GM19193 (cell line): Measurements from ENCODE around the gene FGF14.

Experiments used
- POLR2A ChIP-seq: IDR thresholded peaks from 4 replicates; pipeline ENCODE4 v1.6.1; 2011; ENCODE audit not compliant: insufficient read depth, insufficient read length; ENCODE audit errors: extremely low read depth

FGF14 gene

GRCh38 chr13:102138635-102139190 lies 263.1 kb downstream of the FGF14 start:
- no peak for TF ChIP-seq POLR2A

- TF ChIP-seq POLR2A = no peak
Observed at GRCh38 chr13:102136735-102137296, 265.0 kb downstream of the FGF14 start.

GRCh38 chr13:102132777-102133295 lies 269.0 kb downstream of the FGF14 start:
- TF ChIP-seq POLR2A = no peak

GRCh38 chr13:102131246-102131645 lies 270.6 kb downstream of the FGF14 start:
- TF ChIP-seq POLR2A = no peak

- TF ChIP-seq POLR2A = no peak
Observed at GRCh38 chr13:102128216-102128810, 273.5 kb downstream of the FGF14 start.

- no peak for TF ChIP-seq POLR2A
Observed at GRCh38 chr13:102127153-102127552, 274.7 kb downstream of the FGF14 start.

- TF ChIP-seq POLR2A = no peak
Observed at GRCh38 chr13:102122147-102122546, 279.7 kb downstream of the FGF14 start.

- no peak for TF ChIP-seq POLR2A
Observed at GRCh38 chr13:102117175-102117831, 284.5 kb downstream of the FGF14 start.

- no peak for TF ChIP-seq POLR2A
Observed at GRCh38 chr13:102103469-102103868, 298.4 kb downstream of the FGF14 start.

GRCh38 chr13:102100234-102100633 lies 301.6 kb downstream of the FGF14 start:
- TF ChIP-seq POLR2A = no peak

- TF ChIP-seq POLR2A = no peak
Observed at GRCh38 chr13:102097708-102098107, 304.1 kb downstream of the FGF14 start.

- TF ChIP-seq POLR2A = no peak
Observed at GRCh38 chr13:102091231-102091630, 310.6 kb downstream of the FGF14 start.

GRCh38 chr13:102090532-102090931 lies 311.3 kb downstream of the FGF14 start:
- no peak for TF ChIP-seq POLR2A

- TF ChIP-seq POLR2A = no peak
Observed at GRCh38 chr13:102089722-102090121, 312.1 kb downstream of the FGF14 start.

GRCh38 chr13:102089177-102089576 lies 312.7 kb downstream of the FGF14 start:
- TF ChIP-seq POLR2A = no peak

- TF ChIP-seq POLR2A = no peak
Observed at GRCh38 chr13:102073251-102073650, 328.6 kb downstream of the FGF14 start.
